Subcutaneous adipose tissue (tissue), 4 donors: ENCODE measurements around the gene TDRD9. TPM values are rescaled to one million over a fixed set of nuclear protein-coding genes. Genes with fewer than 3 reads are reported as not detected.

Source experiments
- CTCF ChIP-seq: fragments of 450-650 bp; IDR thresholded peaks from one replicate; pipeline ENCODE4 v1.5.1; 2016; ENCODE audit warnings: low read depth, mild to moderate bottlenecking, control low read depth, antibody characterized with exemption, moderate library complexity
- total RNA-seq, 4 donors: library from RNA; depleted of rRNA; stranded (reverse); fragments of >200 nt; gene quantifications; one replicate each; pipeline ENCODE4 v1.1.0, GENCODE V29; 2016

The TDRD9 gene
- total RNA-seq, 4 donors from 2014 or later, result 0.38 to 3.9 (median 1.2) TPM

GRCh38 chr14:104081951-104082464, 153.8 kb downstream of the TDRD9 start:
- no peak for TF ChIP-seq CTCF

GRCh38 chr14:104082807-104083206, 154.6 kb downstream of the TDRD9 start:
- TF ChIP-seq CTCF, result no peak

- TF ChIP-seq CTCF, result no peak
Measured at GRCh38 chr14:104084251-104085002, 156.2 kb downstream of the TDRD9 start.

DNA sequence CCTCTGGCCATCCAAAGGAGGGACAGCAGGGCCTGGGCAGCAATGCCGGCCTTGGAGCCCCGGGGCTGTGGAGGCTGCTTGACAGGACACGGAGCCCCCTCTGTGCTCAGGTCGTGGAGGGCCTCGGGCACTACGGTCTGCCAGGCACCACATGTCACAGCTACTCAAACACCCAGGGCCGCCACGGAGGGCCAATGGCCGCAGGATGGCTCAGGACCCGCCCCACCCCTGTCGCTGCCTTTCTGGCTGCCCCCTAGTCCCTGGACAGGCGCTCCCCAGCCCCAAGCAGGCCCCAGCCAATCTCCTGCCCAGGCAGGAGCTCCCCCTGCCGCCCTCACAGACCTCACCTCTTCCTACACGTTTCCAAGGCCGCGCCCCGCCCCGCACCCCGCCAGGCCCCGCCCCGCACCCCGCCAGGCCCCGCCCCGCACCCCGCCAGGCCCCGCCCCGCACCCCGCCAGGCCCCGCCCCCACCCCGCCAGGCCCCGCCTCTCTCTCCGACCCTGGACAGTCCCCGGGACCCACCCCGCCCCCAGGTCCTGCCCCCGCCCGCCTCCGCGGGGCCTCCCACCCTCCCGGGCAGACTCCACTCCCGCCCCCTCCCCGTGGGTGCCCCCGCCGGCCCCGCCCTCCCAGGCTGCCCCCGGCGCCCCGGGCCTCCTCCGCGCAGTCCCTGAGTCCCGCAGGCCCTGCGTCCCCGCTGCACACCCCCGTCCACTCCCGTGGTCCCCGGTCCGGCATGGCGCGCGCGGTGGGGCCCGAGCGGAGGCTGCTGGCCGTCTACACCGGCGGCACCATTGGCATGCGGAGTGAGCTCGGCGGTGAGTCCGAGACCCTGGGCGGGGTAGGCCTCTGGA, 157.0 kb downstream of the TDRD9 start, which contains the start of gene ASPG:
Gene ASPG (plus strand): TSS at position 669 of the 857 bp plus-strand sequence. CDS start 71 bp downstream, at position 740.
- TF ChIP-seq CTCF, result no peak

DNA sequence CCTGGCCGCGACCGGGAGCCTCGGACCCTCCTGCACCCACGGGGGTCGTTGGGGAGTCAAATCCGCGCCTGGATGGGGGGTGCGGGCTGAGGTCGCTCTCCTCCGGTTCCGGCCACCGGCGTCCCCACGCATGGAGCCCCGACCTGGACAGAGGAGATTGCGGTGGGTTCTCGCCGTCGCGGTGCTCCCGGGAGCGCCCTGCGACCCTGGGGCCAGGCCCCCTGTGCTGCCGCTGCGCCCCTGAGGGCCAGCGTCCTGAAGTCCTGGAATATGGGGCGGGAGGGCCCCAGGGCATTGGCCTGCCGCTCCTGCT, 157.6 kb downstream of the TDRD9 start:
- TF ChIP-seq CTCF, result no peak

- TF ChIP-seq CTCF, result no peak
Measured at GRCh38 chr14:104086210-104086660, 158.0 kb downstream of the TDRD9 start.
